HG03196 (cell line): Measurements from ENCODE around the gene ENTREP3.
A peak's percentile ranks its signal among the peaks of the same experiment; 100 is the strongest.
"Not testable (repeated sequence)": the region's sequence is repeated elsewhere in the genome, so short reads cannot be mapped to it uniquely, and the experiment has no call there.

Experiments
- ATAC-seq: cut with Tn5 transposase; IDR thresholded peaks from one replicate; pipeline ENCODE4 v1.9.1; 2021; ENCODE audit not compliant: unreplicated experiment

Gene ENTREP3

DNA sequence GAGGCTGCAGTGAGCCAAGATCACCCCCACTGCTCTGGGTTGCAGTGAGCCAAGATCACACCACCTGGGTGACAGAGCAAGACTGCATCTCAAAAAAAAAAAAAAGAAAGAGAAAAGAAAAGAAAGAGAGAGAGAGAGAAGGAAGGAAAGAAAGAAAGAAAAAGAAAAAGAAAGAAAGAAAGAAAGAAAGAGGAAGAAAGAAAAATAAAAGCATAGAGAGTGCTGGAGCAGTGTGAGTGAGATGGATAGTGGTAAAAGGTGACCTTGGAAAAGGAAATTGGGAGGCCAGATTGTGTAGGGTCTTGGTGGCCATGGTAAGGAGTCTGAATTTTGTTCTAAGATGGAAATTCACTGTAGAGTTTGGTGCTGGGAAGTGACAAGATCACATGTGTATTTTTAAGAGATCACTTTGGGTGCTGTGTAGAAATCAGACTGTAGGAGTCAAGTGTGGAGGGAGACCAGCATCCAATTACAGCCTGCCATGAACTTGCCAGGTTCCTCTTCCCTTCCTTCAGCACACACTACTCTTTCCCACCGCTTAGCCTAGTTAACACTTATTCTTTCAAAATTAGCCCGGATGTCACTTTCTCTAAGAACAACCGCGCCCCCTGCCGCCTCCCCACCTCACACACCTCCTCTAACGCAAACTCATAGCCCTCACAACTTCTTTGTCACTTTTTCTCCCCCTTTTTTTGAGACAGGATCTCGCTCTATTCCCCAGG, 28.9 kb downstream of the ENTREP3 start:
- ATAC-seq: peak; percentile 34

DNA sequence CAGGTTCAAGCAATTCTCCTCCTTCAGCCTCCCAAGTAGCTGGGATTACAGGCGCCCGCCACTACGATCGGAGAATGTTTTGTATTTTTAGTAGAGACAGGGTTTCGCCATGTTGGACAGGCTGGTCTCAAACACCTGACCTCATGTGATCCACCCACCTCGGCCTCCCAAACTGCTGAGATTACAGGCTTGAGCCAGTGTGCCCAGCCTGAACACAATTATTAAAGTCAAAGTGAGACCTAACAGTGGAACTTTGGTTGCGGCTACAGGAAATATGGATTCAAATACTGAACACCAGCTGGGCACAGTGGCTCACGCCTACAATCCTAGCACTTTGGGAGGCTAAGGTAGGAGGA, 29.9 kb downstream of the ENTREP3 start:
- not testable (repeated sequence) for ATAC-seq

DNA sequence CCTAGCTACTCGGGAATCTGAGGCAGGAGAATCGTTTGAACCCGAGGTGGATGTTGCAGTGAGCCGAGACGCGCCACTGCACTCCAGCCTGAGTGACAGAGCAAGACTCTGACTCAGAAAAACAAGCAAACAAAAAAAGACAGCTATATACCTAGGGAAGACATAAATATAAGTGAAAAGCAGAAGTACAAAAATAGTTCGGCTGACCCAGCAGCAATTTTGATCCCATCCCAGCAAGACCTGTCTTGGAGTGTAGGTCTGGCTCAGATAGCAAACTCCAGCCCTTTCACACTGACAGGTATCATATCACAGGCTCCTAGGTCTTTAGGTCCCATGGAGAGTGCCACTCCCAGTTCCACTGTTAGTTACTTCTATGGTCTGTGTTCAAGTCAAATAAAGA, 32.2 kb downstream of the ENTREP3 start:
- ATAC-seq: no peak

DNA sequence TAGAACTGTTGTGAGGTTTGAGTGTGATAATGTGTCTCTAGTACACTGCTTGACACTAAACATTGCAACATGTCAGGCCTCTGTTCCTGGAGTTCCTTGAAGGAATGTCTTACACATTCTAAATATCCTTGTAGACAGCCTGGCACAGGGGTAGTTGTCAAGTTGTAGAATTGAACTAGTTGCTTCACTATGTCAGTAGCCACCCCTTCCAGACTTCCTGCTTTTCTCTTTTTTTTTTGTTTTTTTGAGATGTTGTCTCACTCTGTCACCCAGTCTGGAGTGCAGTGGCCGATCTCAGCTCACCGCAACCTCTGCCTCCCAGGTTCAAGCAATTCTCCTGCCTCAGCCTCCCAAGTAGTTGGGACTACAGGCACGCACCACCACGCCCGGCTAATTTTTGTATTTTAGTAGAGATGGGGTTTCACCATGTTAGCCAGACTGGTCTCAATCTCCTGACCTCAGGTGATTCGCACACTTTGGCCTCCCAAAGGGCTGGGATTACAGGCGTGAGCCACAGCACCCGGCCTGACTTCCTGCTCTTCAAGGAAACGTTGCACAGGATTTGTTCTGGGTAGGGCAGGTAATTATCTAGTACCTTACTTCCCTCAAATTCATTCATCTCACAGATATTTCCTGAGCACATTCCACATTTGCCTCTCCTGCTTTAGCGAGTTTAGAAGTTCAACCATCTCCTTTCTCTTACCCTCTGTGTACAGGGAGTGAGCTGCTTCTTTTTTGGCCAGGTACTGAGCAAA, 34.9 kb downstream of the ENTREP3 start:
- not testable (repeated sequence) for ATAC-seq

DNA sequence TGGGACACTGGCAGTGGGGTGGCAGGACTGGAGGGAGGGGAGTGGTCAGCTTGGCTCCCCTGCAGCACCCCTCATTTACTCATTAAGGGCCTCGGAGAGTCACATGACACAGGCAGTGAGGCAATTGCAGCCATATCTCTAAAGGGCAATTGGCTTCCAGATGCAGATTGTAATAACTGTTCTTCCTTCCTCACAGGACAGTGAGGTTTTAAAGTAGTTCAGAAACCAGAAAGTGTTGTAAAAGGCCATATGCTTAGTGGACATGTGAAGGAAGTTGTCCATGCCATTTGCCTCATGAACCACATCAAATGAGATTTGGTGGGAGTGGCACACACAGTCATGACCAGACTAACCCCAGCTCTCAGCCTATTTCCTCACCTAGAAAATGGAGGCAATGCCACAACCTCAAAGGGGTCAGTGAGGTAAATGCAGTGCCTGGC, 35.7 kb downstream of the ENTREP3 start:
- ATAC-seq: no peak

DNA sequence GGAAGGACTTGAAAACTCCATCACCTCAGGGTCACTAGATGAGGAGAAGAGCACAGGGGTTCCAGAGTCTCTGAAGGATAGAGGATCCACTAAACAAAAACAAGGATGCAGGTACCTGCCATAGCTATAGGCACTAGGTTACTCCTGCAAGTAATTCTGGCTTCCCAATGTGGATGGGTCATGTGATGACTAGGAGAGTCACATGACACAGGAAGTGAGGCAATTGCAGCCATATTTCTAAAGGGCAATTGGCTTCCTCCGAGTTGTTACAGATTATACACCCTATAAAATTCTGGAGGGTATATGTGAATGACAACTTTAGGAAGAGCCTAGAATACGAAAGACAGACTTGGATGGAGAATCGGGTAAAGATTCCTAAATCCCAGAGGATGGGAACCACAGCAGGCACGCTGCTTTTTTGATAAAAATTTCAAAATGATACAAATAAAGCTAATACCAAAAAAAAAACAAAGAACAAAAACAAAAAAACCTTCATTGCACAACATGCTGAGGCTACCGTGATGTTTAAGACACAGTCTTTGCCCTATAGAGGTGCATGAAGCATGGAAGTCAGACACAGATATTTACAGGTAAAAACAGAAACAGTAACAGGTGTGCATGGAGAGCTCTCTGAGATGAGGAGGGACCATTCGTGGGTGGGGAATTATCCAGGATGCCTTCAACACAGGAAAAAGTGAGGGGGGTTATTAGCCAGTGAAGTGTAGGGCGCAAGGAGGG, 36.3 kb downstream of the ENTREP3 start:
- no peak for ATAC-seq

DNA sequence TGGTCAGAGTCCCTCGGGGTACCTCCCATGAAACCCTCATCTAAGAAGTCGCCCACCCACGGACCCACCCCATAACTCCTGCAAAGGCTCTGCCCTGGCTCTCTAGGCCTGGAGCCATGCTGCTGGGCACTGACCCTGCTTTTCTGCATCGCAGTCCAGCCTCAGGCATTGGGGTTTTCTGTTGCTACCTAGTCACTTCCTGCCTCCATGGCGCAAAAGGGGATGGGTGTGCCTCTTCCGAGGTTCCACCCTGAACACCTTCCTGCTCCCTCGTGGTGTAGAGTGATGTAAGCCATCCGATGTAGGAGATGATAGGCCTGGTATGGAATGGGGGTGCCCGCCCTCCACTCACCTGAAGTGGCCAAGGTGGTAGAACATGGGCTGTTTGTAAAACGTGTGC, 40.6 kb downstream of the ENTREP3 start:
- ATAC-seq: not testable (repeated sequence)

DNA sequence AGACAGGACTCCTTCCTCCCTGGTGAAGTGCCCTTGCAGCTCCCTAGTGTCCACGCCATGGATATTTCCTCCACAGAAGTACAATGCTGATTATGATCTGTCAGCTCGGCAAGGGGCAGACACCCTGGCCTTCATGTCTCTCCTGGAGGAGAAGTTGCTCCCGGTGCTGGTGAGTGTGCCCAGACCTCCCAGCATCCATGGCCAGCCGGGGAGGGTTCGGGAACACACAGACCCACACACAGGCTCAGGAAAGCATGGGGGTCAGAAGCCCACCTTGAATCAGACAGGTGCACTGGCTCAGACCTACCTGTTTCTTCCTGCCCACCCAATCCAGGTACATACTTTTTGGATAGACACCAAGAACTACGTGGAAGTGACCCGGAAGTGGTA, 43.2 kb downstream of the ENTREP3 start:
- ATAC-seq: not testable (repeated sequence)

DNA sequence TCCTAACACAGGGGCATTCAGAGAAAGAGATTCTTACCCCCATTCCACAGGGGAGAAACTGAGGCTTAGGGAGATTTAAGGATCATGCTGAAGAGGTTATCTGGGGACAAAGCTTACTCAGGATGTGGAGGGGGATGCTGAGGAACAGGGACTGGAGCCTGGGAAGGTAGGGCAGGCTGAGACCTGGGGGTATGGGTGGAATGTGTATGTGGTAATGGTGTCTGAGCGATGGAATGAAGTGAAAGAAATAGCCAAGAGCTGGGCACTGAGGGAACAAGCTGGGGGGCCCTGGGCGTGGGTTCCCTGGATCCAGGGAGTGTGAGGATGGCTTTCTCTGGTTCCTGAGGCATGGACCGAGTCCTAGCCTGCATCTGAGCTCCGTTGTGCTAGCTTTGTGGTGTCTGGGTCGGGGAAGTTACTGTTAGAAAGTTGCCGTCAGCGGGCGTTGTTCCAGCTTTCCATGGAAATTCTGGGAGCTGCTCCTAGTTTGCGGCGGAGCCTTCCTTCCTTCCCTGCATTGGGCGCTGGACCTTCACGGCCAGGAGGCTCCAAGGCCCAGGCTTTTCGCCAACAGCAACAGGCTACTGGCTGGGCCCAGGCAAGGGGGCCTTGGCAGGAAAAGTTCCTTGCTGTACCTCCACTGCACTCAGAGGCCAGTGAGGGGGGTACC, 43.8 kb downstream of the ENTREP3 start:
- not testable (repeated sequence) for ATAC-seq

DNA sequence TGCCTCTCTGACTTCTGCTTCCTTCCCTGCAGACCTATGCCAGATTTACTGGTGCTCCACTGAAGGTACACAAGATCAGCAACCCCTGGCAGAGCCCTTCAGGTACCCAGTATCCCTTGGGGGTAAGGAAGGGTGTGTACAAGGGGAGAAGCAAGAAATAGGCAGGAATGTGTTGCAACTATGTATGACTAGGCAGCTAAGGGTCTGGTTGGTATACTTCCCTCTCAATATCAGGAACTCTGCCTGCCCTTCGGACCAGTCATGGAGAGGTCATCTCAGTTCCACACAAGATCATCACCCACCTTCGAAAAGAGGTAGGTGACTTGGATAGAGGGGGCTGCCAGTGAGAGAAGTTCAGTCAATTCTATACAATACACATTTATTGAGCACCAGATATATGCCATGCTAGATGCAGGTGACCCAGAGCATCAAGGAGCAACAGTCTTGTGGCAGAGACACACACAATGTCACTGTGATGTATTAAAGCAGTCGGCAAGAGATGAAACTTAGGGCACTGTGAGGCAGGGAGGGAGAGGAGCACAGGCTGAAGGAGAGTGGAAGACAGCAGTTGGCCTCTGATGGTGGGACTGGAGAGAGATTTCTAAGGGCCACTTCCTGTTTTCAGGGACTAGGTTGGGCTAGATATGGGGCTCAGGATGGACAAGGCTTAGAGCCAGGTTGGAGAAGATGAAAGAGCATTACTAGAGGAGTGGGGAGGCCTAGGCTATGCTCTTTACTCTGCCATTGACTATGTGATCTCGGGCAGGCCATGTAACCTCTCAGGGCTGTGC, 44.8 kb downstream of the ENTREP3 start:
- no peak for ATAC-seq

DNA sequence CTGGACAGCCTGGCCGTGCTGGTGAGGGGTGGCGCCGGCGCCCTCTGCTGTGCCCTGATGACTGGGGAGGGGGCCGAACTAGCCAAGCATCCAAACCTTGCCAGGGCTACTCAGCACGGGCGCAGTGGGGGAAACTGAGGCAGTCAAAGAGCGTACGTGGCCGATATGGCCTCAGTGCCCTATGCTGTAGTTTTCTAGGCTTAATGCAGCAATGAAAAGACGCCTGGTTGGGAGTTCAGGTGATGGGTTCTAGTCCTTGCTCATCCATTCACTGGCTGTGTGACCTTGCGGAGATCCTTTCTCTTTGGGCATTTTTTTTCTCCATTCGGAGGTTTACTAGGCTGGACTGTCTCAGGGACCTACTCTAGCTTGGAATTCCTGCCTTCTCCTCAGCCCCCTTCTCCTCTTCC, 46.0 kb downstream of the ENTREP3 start:
- ATAC-seq: no peak

DNA sequence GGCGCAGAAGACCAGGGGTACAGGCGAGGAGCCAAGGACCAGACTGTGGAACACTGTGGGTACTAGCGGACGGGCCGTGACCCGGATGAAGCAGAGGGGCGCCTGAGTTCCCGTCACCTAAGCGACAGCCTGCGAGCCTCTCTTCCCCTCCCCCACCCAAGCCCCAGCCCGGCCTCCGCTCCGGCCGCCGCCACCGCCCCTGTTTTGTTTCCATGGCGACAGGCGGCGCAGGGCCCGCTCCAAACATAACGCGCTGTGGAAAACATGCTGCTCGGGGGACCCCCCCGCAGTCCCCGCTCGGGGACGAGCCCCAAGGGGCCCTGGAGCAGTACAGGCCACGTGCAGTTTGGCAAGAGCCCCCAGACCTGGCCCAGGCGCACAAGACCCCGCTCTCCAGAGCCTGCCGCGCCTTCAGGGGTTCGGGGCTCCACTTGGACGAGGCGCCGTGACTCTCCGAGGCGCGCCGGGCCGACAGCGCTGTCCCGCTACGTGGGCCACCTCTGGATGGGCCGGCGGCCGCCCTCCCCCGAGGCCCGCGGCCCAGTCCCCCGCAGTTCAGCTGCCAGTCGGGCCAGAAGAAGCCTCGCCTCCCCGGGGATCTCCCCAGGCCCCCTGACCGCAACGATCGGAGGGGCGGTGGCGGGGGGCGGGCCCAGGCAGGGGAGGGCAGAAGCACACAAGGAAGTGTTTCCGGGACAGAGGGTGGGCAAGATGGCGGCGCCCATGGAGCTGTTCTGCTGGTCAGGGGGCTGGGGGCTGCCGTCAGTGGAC, 46.6 kb downstream of the ENTREP3 start, which contains the start of gene MTX1:
TSS of gene MTX1 (plus strand) at position 155 of the 771 bp plus-strand sequence. CDS start at position 265, 110 bp downstream.
- ATAC-seq: peak; percentile 62

DNA sequence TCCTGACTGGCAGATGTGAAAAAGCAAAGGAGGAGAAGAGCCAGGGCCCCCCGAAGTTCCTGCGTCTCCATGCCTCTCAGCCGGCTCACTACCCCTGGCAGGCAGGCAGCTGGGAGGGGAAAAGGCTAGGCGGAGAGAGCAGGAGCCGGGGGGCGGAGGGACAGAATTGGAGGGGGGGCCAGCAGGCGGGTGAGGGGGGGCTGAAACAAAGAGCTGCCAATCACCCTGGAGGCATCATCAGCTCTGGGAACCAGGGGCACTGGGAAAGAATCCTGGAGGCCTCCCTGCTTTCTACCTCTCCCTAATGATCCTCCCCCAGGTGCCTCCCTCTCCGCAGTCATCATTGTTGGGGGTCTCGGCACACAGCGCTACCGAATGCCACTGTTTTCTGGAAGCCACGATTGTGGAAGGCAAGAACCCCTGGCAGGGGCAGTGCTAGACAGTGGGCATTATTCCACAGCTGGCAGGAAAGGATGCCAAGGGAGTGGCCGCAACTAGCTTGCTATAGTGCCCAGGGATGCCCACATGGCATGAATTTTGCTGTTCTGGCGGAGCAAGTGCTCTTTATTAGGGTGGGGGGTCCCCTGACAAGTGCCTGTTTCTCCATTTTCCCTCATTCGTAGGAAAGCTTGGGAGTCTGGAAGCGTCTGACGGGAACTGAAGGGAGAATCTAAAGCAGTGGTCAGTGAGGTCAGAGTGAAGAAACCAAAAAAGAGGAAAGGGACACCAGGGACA, 47.3 kb downstream of the ENTREP3 start, which contains the start of gene THBS3:
TSS of gene THBS3 (minus strand) at position 92 of the 735 bp plus-strand sequence. CDS start at position 71, 21 bp downstream.
- no peak for ATAC-seq

DNA sequence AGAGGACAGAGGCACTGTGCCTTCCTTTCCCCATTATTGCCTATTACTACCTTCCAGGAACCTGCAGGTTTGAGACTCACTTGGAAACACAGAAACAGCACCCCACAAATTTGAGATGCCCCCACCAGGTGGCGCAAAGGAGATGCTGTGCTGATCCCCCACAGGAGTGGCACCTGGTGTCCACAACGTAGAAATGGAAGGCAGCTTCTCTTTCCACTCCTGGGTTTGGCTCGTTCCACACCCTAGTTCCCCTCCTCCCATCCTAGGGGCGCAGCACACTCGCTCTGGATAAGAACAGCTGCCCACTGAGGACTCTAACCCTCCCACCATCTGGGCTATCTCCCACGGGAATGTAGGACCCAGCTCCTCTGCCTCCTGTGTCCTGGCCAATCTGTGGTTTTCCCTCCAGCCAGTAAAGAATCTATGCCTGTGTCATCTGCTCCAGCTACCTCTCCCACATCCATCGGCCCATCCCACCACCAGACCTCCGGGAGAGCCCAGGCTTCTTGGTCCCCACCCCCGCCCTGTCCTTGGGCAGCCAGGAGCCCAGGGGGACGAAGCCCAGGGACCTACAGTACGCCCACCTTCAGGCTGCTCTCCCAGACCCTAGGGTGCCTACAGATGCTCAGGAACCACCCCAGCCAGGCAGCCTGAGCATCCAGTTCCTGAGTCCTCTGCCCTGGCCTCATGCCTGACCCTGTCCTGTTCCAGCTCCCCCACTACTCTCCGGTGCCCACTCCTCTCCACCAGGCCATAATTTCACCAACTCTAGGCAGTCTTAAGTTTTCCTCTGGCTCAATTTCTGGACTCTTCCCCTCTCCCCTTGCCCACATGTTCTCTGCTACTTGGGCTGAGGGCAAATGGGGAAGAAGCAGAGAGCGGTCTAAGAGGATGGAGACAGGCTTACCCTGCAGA, 48.1 kb downstream of the ENTREP3 start:
- no peak for ATAC-seq

DNA sequence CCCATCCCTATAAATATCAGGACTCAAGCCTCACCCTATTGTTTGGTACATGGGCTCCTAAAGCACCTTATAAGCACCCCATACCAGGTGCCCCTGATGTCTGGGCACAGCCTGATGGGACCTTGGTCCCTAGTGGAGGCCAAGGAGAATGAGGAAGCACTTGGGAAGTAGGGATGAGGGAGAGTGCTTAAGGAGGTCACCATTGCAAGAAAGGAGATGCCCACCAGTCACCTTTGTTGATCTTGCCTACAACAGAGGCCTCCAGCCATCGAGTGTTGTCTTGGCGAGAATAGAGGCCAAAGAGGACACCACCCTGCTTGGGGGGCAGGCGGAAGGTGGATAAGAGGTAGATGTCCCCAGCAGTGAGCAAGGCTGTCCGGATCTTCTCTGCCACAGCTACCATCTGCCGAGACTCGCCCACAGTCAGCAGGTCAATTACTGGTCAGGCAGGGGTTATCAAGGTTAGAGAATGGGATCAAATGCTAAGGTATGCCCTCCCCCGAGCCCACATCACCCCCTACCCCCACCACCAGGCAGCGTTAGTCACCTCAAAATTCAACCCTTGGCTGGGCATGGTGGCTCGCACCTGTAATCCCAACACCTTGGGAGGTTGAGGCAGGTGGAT, 49.2 kb downstream of the ENTREP3 start:
- ATAC-seq: no peak

DNA sequence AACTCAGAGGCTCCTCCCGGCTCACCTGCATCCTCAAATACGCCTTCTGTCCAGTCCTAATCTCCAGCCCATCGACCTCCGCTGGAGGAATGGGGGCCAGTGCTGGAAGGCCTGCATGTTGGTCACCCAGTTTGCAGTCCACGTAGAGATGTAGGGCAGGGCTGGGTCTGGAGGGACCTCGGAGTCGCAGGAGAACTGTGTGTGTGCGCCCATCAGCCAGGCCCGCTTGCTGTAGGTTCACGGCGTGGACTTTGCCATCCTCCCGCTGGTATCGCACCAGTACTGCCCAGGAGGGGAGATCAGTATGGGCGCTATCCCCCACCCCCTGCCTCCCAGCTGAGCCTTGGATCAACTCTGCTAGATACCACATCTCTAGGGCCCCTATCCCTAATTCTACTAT, 50.2 kb downstream of the ENTREP3 start:
- no peak for ATAC-seq
